Keratinocyte (primary cell): ENCODE results near the gene GJA4. TPM values are rescaled to one million over a fixed set of nuclear protein-coding genes. Genes with fewer than 3 reads are reported as not detected.

Experiments
- DNase-seq: peaks from one replicate; pipeline ENCODE4 v3.0.0-alpha.2; 2011; ENCODE audit warnings: low read depth, missing footprints, low spot score
- FAIRE-seq: peaks from 2 replicates; lab custom pipeline; 2011; peaks lifted over from hg19 to GRCh38; lab: Jason Lieb, UNC
- H2AFZ ChIP-seq: 2 replicates; pipeline ENCODE4 v1.6.0; 2012; ENCODE audit warnings: low read length, control low read depth, inconsistent platforms; ENCODE audit not compliant: control insufficient read depth
- H3K27ac ChIP-seq: 2 replicates; pipeline ENCODE4 v1.5.1; 2011; ENCODE audit warnings: low read length; ENCODE audit not compliant: control insufficient read depth, insufficient read depth
- H3K27me3 ChIP-seq: 3 replicates; pipeline ENCODE4 v1.6.0; 2011; ENCODE audit warnings: low read length; ENCODE audit not compliant: control insufficient read depth, insufficient read depth; ENCODE audit errors: extremely low read depth
- H3K36me3 ChIP-seq, 2 experiments: 2 replicates in 1 of 2; 3 replicates in 1 of 2; pipeline ENCODE4 v1.5.1; 2011; ENCODE audit warnings: low read length in 2 of 2, mild to moderate bottlenecking in 1 of 2; ENCODE audit not compliant: control insufficient read depth in 2 of 2, insufficient read depth in 2 of 2; ENCODE audit errors: extremely low read depth in 1 of 2
- H3K4me1 ChIP-seq: 3 replicates; pipeline ENCODE4 v1.5.1; 2011; ENCODE audit warnings: low read length; ENCODE audit not compliant: control insufficient read depth, insufficient read depth; ENCODE audit errors: extremely low read depth
- H3K4me2 ChIP-seq: 3 replicates; pipeline ENCODE4 v1.6.0; 2011; ENCODE audit warnings: low read depth, low read length; ENCODE audit not compliant: control insufficient read depth, insufficient read depth; ENCODE audit errors: extremely low read depth
- H3K4me3 ChIP-seq, 3 experiments: fragments of 200-600 bp in 1 of 3; sonication (generic) in 1 of 3; 2 replicates in 2 of 3; 3 replicates in 1 of 3; pipeline ENCODE4 v1.5.1; 2011 to 2016; ENCODE audit warnings: low read length in 3 of 3, mild to moderate bottlenecking in 3 of 3, control low read depth in 2 of 3, inconsistent platforms in 1 of 3, low read depth in 1 of 3, mixed read lengths in 1 of 3, mixed run types in 1 of 3, moderate library complexity in 1 of 3; ENCODE audit not compliant: control insufficient read depth in 2 of 3, insufficient read depth in 2 of 3; ENCODE audit errors: extremely low read depth in 1 of 3
- H3K79me2 ChIP-seq: 2 replicates; pipeline ENCODE4 v1.6.0; 2012; ENCODE audit warnings: low read length; ENCODE audit not compliant: control insufficient read depth, insufficient read depth
- H3K9ac ChIP-seq: 3 replicates; pipeline ENCODE4 v1.6.0; 2011; ENCODE audit warnings: low read length; ENCODE audit not compliant: control insufficient read depth, insufficient read depth; ENCODE audit errors: extremely low read depth
- H3K9me1 ChIP-seq: 3 replicates; pipeline ENCODE4 v1.6.0; 2011; ENCODE audit warnings: low read length; ENCODE audit not compliant: control insufficient read depth, insufficient read depth; ENCODE audit errors: extremely low read depth
- H3K9me3 ChIP-seq: 2 replicates; pipeline ENCODE4 v1.5.1; 2012; ENCODE audit warnings: low read depth, low read length; ENCODE audit not compliant: control insufficient read depth
- H4K20me1 ChIP-seq: 3 replicates; pipeline ENCODE4 v1.6.0; 2011; ENCODE audit warnings: low read length; ENCODE audit not compliant: control insufficient read depth, insufficient read depth; ENCODE audit errors: extremely low read depth
- EZH2 ChIP-seq: IDR thresholded peaks from one replicate; pipeline ENCODE4 v1.6.1; 2012; ENCODE audit warnings: inconsistent platforms, mild to moderate bottlenecking, low read length, moderate library complexity
- dilution Hi-C: fragments of 300-500 bp; cut with MboI; formaldehyde crosslinking; loops from one replicate; pipeline ENCODE4 v1.7.0; 2020; ENCODE audit warnings: low sequenced_read_pairs; ENCODE audit not compliant: extremely low pct_ligation_motif_present
- polyA plus RNA-seq, 5 experiments: library from polyadenylated mRNA; depleted of rRNA in 3 of 5; stranded (reverse) in 3 of 5; stranded (forward) in 1 of 5; unstranded in 1 of 5; fragments of >200 nt; gene quantifications; 1 replicate in 1 of 5; 2 replicates in 3 of 5; 3 replicates in 1 of 5; pipeline versions ENCODE4 v1.2.1 to v1.2.3, GENCODE V29; 2011 to 2012; ENCODE audit warnings: missing spikeins in 2 of 5, low read depth in 1 of 5, low replicate concordance in 1 of 5
- TF ChIP-seq, protein P1 (sequence below), 3 experiments: IDR thresholded peaks in 1 of 3; conservative IDR thresholded peaks in 1 of 3; optimal IDR thresholded peaks in 1 of 3; 2 replicates in 2 of 3; 3 replicates in 1 of 3; pipeline versions ENCODE3 to v1.5.1; 2011; ENCODE audit warnings: low read length in 3 of 3, mild to moderate bottlenecking in 3 of 3, moderate library complexity in 2 of 3, control low read depth in 1 of 3, inconsistent platforms in 1 of 3; ENCODE audit not compliant: insufficient read depth in 2 of 3; ENCODE audit errors: extremely low read depth in 1 of 3

GJA4 gene
- polyA plus RNA-seq, 1 donor (not counting 4 experiments of a cell fraction or from before 2014, with no cell fraction given) = not detected

DNA sequence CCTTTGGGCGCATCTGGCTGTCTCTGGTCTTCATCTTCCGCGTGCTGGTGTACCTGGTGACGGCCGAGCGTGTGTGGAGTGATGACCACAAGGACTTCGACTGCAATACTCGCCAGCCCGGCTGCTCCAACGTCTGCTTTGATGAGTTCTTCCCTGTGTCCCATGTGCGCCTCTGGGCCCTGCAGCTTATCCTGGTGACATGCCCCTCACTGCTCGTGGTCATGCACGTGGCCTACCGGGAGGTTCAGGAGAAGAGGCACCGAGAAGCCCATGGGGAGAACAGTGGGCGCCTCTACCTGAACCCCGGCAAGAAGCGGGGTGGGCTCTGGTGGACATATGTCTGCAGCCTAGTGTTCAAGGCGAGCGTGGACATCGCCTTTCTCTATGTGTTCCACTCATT lies 35.4 kb upstream of the GJA4 start:
- H3K9me1 ChIP-seq = no peaks in the 10 kb centered on the region
- dilution Hi-C loops = no loop called here
- H3K9ac ChIP-seq = no peak overlapping the region
- peaks cover 80% of the 10 kb centered on the region for H3K4me1 ChIP-seq
- H3K9me3 ChIP-seq = peaks cover 5% of the 10 kb centered on the region
- H4K20me1 ChIP-seq = no peaks in the 10 kb centered on the region
- FAIRE-seq (no peak), DNase-seq (no peak)
- TF ChIP-seq, protein P1, sequence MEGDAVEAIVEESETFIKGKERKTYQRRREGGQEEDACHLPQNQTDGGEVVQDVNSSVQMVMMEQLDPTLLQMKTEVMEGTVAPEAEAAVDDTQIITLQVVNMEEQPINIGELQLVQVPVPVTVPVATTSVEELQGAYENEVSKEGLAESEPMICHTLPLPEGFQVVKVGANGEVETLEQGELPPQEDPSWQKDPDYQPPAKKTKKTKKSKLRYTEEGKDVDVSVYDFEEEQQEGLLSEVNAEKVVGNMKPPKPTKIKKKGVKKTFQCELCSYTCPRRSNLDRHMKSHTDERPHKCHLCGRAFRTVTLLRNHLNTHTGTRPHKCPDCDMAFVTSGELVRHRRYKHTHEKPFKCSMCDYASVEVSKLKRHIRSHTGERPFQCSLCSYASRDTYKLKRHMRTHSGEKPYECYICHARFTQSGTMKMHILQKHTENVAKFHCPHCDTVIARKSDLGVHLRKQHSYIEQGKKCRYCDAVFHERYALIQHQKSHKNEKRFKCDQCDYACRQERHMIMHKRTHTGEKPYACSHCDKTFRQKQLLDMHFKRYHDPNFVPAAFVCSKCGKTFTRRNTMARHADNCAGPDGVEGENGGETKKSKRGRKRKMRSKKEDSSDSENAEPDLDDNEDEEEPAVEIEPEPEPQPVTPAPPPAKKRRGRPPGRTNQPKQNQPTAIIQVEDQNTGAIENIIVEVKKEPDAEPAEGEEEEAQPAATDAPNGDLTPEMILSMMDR (optimal IDR thresholded peaks at IDR 0.05 in 1 of 3, IDR thresholded peaks at IDR 0.05 in 1 of 3, conservative IDR thresholded peaks at IDR 0.05 in 1 of 3; ENCODE audit: extremely low read depth in 1 of 3, insufficient read depth in 2 of 3, low read length in 3 of 3) = no peak
- no peak for TF ChIP-seq EZH2
- peaks cover 63% of the 10 kb centered on the region for H3K79me2 ChIP-seq
- H3K4me2 ChIP-seq = peak overlapping the region; percentile 97
- H3K4me3 ChIP-seq = no peak overlapping the region
- H3K27ac ChIP-seq = no peak overlapping the region
- H2AFZ ChIP-seq = no peak overlapping the region
- H3K27me3 ChIP-seq = no peaks in the 10 kb centered on the region
- peaks cover 16 to 35% of the 10 kb centered on the region in 2 experiments for H3K36me3 ChIP-seq

DNA sequence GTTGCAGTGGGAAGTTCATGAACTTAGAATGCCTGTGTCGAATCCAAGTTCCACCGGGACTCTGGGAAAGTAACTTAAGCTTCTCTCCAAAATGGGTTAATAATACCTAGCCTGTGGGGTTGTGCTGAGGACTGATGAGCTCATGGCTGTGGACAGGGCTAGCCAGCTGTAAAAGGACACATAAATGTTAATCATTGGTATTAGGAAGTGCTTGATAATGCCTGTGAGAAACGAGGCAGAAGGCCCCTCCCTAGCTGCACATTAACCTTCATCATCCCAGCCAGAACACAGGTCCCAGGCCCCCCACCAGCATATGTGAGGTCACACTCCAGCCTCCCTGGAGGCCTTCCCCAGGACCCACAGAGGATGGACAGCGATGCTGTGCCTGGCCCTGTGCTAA lies 34.0 kb upstream of the GJA4 start:
- H3K27me3 ChIP-seq = no peaks in the 10 kb centered on the region
- H3K4me2 ChIP-seq = peak overlapping the region; percentile 84
- H3K27ac ChIP-seq = peak overlapping the region; percentile 77
- H3K9me3 ChIP-seq = no peaks in the 10 kb centered on the region
- peaks cover 90% of the 10 kb centered on the region for H3K4me1 ChIP-seq
- peak overlapping the region; percentile 10 for H3K9ac ChIP-seq
- H2AFZ ChIP-seq = no peak overlapping the region
- H4K20me1 ChIP-seq = no peaks in the 10 kb centered on the region
- H3K79me2 ChIP-seq = peaks cover 63% of the 10 kb centered on the region
- no peak for DNase-seq
- no peak overlapping the region for H3K4me3 ChIP-seq
- peak; percentile 83 for FAIRE-seq
- H3K9me1 ChIP-seq = no peaks in the 10 kb centered on the region
- TF ChIP-seq, protein P1 (optimal IDR thresholded peaks at IDR 0.05 in 1 of 3, IDR thresholded peaks at IDR 0.05 in 1 of 3, conservative IDR thresholded peaks at IDR 0.05 in 1 of 3; ENCODE audit: extremely low read depth in 1 of 3, insufficient read depth in 2 of 3, low read length in 3 of 3) = no peak
- no peak for TF ChIP-seq EZH2
- dilution Hi-C loops = no loop called here
- H3K36me3 ChIP-seq = peaks cover 16 to 35% of the 10 kb centered on the region in 2 experiments
